T-helper 1 cell treated with Interleukin-12 subunit alpha and Interleukin-12 subunit beta and Interleukin-4 antibody, amounts not matched to agents 30 ng/mL and 1 ng/mL, for 36 hours (primary cell): ENCODE measurements around the gene TUNAR. TPM values are rescaled to one million over a fixed set of nuclear protein-coding genes. Genes with fewer than 3 reads are reported as not detected.

ENCODE experiments used
- intact Hi-C: fragments of 100-400 bp; cut with micrococcal nuclease; formaldehyde crosslinking; loops from one replicate; pipeline ENCODE4 v1.15.1; 2024
- total RNA-seq: library from RNA; stranded (reverse); gene quantifications from 2 replicates; pipeline ENCODE4 v1.2.3, GENCODE V29; 2022

The TUNAR gene
- not detected in 2 replicates for total RNA-seq

DNA sequence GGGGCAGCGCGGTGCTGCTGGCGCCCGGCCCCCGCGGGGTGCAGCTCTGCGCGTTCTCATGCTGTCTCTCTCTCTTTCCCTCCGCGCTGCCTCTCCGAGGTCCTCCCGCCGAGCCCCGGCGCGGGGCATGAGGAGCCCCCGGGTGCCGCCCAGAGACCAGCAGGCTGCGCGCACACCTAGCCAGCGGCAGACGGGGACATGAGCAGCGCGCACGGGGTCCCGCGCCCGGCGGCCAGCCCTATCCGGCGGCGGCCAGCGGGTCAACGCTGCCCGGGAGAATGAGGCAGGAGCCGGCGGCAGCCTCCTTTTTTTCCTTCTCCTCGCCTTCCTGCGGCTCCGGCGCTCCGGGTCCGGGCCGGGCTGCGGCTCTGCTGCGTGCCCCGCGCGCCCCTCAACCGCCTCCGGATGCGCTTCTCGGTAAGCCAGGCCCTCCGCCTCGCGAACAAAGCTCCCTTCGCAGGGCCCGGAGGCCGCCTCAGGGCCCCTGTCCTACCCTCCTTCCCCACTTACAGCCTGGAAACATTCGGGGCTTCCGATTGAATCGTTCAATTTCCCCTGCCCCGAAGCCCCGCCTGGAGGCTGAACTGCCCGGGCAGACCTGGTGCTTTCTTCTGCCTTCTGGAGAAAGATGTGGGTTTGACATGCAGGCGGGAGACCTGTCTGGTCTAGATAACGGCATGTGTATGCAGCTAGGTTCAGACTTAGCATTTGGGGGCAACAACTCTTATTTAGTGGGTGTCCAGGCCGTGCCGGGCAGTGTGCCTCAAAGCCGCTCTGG, at the start of gene TUNAR:
Gene TUNAR, plus strand, starts transcription at position 72 of the 778 bp plus-strand sequence.
- intact Hi-C loops: no loop called here

DNA sequence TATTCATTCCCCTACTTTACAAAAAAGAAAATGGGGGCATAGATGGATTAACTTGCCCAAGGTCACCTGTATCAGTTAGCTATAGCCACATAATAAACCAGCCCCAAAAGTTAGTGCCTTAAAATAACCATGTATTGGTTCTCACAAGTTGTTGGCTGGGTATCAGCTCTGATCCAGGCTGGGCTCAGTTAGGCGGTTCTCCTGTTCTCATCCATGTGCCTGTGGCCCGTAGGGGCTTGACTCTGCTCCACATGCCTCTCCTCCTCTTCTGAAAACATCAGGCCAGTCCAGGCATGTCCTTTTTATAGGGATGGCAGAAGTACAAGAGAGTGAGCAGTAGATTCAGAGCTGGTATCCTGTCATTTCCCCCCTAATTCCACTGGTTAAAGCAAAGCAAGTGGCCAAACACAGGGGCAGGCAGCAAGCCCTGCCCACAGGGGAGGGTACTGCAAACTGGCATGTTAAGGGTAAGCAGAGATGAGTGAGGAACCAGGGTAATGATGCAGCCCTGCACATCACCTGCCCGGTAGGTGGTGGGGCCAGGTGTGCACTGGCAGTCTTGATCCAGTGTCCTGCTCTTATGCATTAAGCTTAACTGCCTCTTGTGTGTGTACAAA, 47.9 kb upstream of the TUNAR start:
- intact Hi-C loops: no loop called here

DNA sequence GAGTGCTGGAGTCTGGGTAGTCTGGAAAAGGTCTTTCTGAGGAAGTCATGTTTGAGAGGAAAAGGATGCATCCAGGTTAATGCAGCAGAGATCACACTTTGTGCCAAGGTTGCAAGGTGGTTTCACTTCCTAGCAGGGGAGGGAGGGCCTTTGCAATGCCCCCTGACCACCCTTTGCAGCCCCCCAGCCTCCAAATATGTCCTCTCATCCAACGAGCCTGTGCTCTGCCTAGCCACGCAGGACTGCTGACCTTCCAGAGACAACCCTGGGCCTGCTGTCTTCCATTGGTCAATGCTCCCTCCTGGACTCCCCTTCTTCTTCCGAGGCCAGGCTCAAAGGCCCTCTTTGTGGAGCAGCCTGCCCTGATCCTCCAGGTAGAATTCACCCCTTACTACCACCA, 47.3 kb upstream of the TUNAR start:
- intact Hi-C loops: no loop called here

DNA sequence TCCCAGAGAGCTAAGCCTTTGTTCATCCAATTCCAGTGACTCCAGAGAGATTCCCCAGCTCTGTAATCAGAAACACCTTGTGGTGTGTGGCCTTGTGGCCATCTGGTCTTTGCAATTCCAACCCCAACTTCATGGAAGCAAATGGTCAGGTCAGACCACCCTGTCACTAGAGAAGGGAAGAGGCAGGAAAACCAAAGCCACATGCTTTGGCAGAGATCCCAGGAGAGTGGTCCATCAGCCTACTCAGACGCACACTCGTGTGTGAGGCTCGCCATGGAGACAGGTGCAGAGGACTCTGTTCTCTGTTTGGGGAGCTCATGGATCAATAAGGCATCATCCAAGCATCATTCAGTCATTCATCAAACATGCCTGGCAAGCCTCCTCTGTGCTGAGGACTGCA, 46.2 kb upstream of the TUNAR start:
- intact Hi-C loops: no loop called here

- intact Hi-C loops: no loop called here
Measured at GRCh38 chr14:95831041-95831440, 45.6 kb upstream of the TUNAR start.

GRCh38 chr14:95831468-95831867, 45.2 kb upstream of the TUNAR start:
- intact Hi-C loops: no loop called here

GRCh38 chr14:95832012-95832411, 44.6 kb upstream of the TUNAR start:
- intact Hi-C loops: no loop called here

DNA sequence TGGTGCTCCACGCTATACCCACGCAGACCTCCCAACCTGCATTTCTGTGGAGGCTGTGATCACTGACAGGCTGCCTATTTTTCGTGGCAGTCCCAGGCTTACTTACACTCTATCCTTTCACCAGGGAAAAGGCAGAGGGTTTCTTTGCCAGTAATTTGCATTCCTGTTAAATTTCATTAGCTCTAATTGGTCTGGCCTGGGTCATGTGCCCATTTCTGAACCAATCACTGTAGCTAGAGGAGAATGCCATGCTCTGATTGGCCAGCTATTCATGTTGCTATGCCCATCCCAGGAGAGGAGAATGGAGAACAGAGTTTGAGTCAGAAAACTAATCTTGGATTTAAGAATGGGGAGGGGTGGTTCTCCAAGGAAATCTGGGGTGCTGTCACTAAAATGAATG, 43.2 kb upstream of the TUNAR start:
- intact Hi-C loops: no loop called here

DNA sequence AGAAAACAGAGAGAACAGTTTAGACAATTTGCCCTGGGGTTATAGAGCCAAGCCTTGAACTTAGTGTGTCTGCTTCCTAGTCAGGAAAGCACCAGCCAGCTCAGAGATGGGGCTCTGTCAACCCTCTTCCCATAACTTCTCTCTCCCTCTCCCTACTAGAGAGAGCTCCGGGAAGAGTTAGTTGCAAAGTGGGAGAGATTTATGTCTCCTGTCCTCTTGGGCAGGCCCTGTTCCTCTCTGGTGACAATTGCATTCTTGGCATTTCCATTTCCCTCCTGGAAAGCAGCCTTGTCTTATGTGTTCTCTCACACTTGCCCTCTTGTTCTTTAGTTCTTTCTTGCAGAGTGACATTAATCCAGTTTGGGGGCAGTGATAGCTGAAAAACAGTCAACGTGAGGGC, 42.1 kb upstream of the TUNAR start:
- intact Hi-C loops: no loop called here

GRCh38 chr14:95835121-95835730, 41.4 kb upstream of the TUNAR start:
- intact Hi-C loops: no loop called here

GRCh38 chr14:95838862-95839261, 37.8 kb upstream of the TUNAR start:
- intact Hi-C loops: no loop called here

- intact Hi-C loops: no loop called here
Measured at GRCh38 chr14:95840094-95840700, 36.4 kb upstream of the TUNAR start.

DNA sequence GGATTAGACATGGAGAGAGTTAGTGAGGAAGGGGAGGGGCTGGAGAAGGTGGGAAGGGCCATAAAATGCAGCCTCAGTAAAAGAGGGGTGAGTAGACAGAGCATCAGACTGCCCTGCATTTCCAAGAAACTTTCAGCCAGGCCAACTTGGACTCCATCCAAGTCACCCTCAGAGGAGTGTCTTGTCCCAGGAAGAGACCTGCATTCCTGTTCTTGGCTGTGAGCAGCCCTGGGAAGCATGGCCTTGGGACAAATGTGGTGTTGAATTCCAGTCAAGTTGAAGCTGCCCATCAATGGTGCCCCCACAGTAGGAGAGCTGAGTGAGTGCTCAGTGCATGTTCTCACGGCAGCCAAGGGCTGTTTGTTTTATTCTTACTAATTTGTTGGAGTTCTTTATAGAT, 35.0 kb upstream of the TUNAR start:
- intact Hi-C loops: no loop called here

DNA sequence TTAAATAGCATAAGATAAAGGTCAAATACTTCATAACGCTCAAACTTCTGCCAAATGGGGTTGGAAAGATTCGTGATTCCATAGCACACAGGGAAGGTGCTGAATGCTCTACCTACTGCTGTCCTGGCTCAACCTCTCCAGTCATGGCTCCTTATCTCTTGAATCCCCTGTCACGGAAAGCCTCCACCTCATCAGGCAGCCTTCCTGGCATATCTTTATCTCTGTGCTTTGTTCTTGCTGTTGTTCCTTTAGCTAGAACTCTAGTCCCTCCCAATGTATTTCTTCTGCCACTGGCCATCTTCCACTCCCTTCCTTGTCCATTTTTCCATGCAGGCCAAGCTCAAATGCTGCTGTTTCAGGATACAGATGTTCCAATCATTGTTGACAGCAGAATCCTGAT, 26.9 kb upstream of the TUNAR start:
- intact Hi-C loops: no loop called here

DNA sequence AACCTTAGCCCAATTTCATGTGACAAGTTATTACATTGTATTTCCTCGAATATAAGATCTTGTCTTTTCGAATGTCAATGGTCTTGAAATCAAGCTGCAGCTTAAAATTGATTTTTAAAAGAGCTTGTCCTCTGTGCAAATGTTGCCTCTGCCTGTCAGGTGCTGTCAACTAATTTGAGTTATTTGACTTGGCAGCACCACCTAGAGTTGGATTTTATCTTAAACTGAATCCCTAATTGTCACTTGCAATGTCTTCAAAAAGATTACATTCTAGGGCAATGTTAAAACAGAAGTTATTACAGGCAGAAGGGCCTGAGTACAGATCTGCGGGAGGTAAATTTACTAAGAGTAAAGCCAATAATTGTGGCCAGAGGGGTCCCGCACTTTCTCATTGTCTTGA, 26.2 kb upstream of the TUNAR start:
- intact Hi-C loops: no loop called here

DNA sequence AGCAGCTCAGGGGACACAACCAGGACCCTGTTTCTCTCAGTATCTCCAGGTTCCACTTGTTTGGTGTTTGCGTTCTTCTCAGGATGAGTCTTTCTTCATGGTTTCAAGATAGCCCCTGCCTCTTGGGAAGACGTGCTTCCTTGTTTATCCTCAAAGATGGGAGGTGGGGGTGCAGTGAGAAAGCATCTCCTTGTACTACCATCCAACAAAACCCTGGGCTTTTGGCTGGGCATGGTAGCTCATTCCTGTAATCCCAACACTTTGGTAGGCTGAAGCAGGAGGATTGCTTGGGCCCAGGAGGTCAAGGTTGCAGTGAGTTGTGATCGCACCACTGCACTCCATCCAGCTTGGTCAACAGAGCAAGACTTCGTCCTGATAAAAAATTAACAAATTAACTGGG, 21.0 kb upstream of the TUNAR start:
- intact Hi-C loops: no loop called here

DNA sequence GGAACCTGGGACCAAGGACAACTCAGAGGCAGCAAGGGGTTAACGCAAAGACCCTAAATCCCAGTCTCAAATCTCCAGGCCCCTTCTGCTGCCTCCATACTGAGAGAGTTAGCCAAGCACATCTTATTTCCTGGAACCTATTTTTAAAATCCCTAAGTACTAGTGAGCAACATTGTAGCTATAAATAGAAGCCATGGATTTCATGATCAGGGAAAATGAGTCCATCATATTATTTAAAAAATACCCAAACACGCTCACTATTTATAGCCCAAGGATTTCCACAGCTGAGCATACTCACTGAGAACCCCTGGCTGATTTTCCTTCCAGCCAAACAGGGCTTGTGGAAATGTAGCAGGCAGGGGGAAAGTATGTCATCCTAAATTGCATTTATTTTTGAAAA, 19.4 kb upstream of the TUNAR start:
- intact Hi-C loops: no loop called here

DNA sequence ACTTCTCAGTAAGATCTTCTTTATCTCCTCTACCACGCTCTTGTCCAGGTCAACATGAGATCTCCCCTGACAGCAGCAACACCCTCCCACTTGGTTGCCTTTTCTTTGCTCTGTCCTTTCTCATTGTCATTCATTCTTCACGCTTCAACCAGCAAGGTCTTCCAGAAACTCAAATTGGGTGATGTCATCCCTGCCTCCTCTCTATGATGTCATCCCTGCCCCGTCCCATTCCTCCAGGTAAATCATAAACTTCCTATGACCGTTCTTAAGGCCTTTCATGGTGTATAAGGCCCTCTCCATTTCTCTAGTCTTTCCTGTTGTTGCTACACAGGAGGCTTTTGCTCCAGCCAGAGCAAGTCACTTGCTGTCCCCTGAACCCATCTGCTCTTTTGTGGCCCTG, 17.7 kb upstream of the TUNAR start:
- intact Hi-C loops: no loop called here

DNA sequence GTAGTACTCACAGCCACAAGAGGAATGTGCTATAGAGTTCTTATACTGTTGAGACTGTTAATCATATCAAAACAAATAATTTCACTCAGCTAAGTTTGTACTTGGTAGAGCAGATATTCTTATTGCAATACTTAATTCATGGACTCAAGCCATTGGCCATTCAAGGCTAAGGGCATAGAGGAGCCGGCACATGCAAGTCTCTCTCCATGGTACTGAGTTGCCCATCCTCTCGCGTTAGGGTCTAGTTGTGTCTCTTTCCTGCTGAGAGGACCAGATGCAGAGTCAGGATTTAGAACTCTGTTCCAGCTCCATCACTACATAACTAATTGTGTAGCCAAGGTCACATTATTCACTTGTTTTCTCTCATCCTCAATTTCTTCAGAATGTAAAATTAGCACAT, 14.4 kb upstream of the TUNAR start:
- intact Hi-C loops: no loop called here

DNA sequence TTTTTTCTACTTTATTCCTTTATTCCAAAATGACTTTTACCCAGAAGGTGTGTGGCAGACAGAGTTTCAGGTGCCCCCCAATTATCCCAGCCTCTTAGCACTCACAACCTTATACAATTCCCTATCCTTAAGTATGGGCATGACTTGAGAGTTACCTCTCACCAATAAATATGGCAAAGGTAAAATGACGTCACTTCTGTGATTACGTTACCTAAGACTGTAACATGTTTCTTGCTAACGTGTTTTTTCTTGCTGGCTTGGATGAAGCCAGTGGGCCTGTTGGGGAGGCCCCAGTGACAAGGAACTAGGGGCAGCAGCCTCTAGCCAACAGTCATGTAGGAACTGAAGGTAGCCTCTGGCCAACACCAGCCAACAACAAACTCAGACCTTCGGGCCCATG, 13.3 kb upstream of the TUNAR start:
- intact Hi-C loops: no loop called here

- intact Hi-C loops: no loop called here
Measured at GRCh38 chr14:95869776-95870175, 6.9 kb upstream of the TUNAR start.

DNA sequence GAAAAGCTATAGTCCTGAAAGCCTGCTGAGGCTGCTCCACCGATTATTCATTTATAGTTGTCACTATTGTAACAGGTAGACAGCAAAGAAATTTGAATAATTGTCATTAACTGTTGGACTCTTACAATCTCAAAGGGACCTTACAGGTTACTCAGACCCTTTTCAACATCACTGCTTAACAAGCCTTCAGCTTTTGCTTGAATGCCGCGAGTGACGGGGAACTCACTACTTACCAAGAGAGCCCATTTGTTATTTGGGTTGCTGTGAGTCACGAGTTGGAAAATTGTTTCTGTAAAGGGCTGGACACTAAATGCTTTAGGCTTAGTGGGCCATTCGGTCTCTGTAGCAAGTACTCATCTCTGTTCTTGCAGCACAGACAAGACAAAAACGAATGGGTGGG, 5.9 kb upstream of the TUNAR start:
- intact Hi-C loops: no loop called here
